SKM-1 (cell line): ENCODE results near the gene STRA6.

Experiments
- DNase-seq: peaks from one replicate; lab custom pipeline; 2025; ENCODE audit not compliant: unreplicated experiment; lab: John Stamatoyannopoulos, UW

Gene STRA6

DNA sequence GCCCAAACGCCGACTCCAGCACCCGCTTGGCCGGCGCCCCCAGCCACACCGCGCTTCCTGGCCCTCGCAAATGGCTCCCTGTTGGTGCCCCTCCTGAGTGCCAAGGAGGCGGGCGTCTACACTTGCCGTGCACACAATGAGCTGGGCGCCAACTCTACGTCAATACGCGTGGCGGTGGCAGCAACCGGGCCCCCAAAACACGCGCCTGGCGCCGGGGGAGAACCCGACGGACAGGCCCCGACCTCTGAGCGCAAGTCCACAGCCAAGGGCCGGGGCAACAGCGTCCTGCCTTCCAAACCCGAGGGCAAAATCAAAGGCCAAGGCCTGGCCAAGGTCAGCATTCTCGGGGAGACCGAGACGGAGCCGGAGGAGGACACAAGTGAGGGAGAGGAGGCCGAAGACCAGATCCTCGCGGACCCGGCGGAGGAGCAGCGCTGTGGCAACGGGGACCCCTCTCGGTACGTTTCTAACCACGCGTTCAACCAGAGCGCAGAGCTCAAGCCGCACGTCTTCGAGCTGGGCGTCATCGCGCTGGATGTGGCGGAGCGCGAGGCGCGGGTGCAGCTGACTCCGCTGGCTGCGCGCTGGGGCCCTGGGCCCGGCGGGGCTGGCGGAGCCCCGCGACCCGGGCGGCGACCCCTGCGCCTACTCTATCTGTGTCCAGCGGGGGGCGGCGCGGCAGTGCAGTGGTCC lies 68.7 kb downstream of the STRA6 start:
- DNase-seq = no peak

GRCh38 chr15:74132681-74133651 lies 69.6 kb downstream of the STRA6 start:
- DNase-seq = no peak

- DNase-seq = no peak
Measured at GRCh38 chr15:74131628-74132413, 70.8 kb downstream of the STRA6 start.

GRCh38 chr15:74130849-74131627 lies 71.5 kb downstream of the STRA6 start:
- no peak for DNase-seq

DNA sequence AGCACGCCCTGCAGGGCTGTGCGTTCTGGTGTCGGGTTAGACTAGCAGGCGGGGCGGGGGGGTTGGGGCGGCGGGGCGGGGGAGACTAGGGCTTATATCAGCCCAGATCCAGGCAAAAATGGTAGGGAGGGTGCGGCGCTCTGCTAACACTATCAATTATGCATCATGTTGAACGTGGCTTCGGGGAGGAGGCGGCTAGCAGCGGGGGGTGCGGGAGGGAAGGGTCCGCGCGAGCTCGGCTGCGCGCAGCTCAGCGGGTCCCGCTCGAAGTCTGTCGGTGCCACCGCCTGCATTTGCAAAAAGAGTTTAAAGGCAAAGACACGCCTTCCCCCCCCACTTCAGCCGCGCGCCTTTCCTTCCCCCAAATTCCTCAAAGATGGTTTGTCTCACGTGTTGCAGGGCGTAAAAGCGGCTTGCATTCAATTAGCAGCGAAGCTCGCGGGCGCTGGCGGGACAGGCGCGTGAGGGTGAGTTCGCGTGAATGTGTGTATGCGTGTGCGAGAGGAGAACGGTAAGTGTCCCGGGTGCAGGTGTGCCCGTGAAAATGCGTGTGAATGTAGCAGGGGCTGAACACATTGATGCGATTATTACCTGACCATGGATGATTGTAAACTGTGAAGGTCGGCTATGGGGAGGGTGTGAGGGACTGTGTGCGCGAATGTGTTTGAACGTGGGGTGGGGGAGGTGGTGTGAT lies 72.3 kb downstream of the STRA6 start, which contains the start of gene ISLR2:
ISLR2 (plus strand) TSS at position 432 of the 694 bp plus-strand sequence. CDS start 2,169 bp downstream, outside the sequence.
- no peak for DNase-seq

DNA sequence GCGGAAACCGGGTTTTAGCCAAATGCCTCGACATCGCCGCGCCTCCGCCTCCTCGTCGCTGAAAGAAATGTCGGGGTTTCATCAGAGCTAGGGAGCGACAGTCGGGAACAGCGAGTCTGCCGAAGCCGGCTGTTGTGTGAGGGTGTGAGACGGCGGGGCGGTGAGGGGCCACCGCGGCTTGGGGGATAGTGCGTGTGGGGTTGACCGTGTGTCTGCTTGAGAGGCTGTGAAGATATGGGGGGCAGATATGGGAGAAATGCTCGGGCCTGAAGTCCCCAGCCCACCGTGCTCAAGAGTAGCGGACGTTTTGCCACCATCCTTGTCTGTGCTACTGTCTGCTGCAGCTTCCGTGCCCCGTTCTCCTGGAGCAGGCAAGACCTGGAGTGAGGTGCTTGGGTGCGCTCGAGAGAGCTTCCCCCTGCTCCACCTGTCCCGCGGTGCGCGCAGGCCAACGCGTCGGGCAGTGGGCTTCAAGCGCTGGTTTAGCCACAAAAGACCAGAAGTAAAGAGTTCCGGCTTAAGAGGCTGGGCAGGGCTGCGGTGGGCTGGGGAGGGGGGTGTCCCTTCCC lies 72.9 kb downstream of the STRA6 start:
- no peak for DNase-seq
